GM23338 (cell line): ENCODE measurements around the gene SMG6. TPM values are rescaled to one million over a fixed set of nuclear protein-coding genes. Genes with fewer than 3 reads are reported as not detected.

Source experiments
- ATAC-seq: fragments of 200-7000 bp; cut with Tn5 transposase; 3 replicates; pipeline ENCODE4 v1.9.1; 2020
- DNase-seq: peaks from one replicate; pipeline ENCODE4 v3.0.0-alpha.2; 2015; ENCODE audit warnings: low spot score
- H2AFZ ChIP-seq: fragments of 200-600 bp; sonication (generic); 2 replicates; pipeline ENCODE4 v1.8.0; 2016; ENCODE audit warnings: antibody characterized with exemption, mild to moderate bottlenecking, moderate library complexity
- H3F3A ChIP-seq: fragments of 200-600 bp; sonication (generic); replicated peaks from 2 replicates; pipeline ENCODE4 v1.8.0; 2017; ENCODE audit warnings: antibody characterized with exemption, mixed run types, low read depth
- H3K27ac ChIP-seq: fragments of 200-600 bp; sonication (generic); 2 replicates; pipeline ENCODE4 v1.6.1; 2016; ENCODE audit warnings: low read depth
- H3K27me3 ChIP-seq: fragments of 200-600 bp; sonication (generic); 2 replicates; pipeline ENCODE4 v1.8.0; 2016; ENCODE audit warnings: mild to moderate bottlenecking, mixed run types, moderate library complexity; ENCODE audit not compliant: insufficient read depth
- H3K36me3 ChIP-seq: fragments of 200-600 bp; sonication (generic); 2 replicates; pipeline ENCODE4 v1.8.0; 2016; ENCODE audit warnings: mild to moderate bottlenecking; ENCODE audit not compliant: insufficient read depth
- H3K4me1 ChIP-seq: fragments of 200-600 bp; sonication (generic); 2 replicates; pipeline ENCODE4 v1.8.0; 2016; ENCODE audit warnings: mild to moderate bottlenecking, moderate library complexity; ENCODE audit not compliant: insufficient read depth
- H3K4me2 ChIP-seq: fragments of 200-600 bp; sonication (generic); 2 replicates; pipeline ENCODE4 v1.7.1; 2017; ENCODE audit warnings: mixed run types
- H3K4me3 ChIP-seq: fragments of 200-600 bp; sonication (generic); 2 replicates; pipeline ENCODE4 v1.6.1; 2016; ENCODE audit warnings: mixed run types
- H3K79me2 ChIP-seq: fragments of 200-600 bp; sonication (generic); replicated peaks from 2 replicates; pipeline ENCODE4 v1.8.0; 2017; ENCODE audit warnings: mild to moderate bottlenecking; ENCODE audit not compliant: insufficient read depth
- H3K9me2 ChIP-seq: fragments of 200-600 bp; sonication (generic); 2 replicates; pipeline ENCODE4 v1.8.0; 2017; ENCODE audit not compliant: insufficient read depth
- H4K20me1 ChIP-seq: fragments of 200-600 bp; sonication (generic); replicated peaks from 2 replicates; pipeline ENCODE4 v1.8.0; 2017; ENCODE audit warnings: mild to moderate bottlenecking; ENCODE audit not compliant: insufficient read depth
- H3K27ac Mint-ChIP-seq: 2 replicates; pipeline ENCODE4 v1.8.0; 2020; ENCODE audit warnings: inconsistent platforms, mild to moderate bottlenecking, moderate library complexity, mixed read lengths
- H3K27me3 Mint-ChIP-seq: 3 replicates; pipeline ENCODE4 v1.8.0; 2022; ENCODE audit warnings: low read depth, mild to moderate bottlenecking, moderate library complexity, mixed read lengths, inconsistent platforms; ENCODE audit not compliant: insufficient read depth, poor library complexity
- H3K36me3 Mint-ChIP-seq: 3 replicates; pipeline ENCODE4 v1.8.0; 2021; ENCODE audit warnings: low read depth, mild to moderate bottlenecking, inconsistent platforms, moderate library complexity, mixed read lengths
- H3K4me1 Mint-ChIP-seq: 3 replicates; pipeline ENCODE4 v1.8.0; 2020; ENCODE audit warnings: mild to moderate bottlenecking, inconsistent platforms, mixed read lengths
- H3K4me3 Mint-ChIP-seq: 3 replicates; pipeline ENCODE4 v1.8.0; 2021; ENCODE audit warnings: moderate library complexity, mild to moderate bottlenecking, inconsistent platforms, mixed read lengths
- H3K9me3 Mint-ChIP-seq: 3 replicates; pipeline ENCODE4 v1.8.0; 2020; ENCODE audit warnings: moderate library complexity, mild to moderate bottlenecking, inconsistent platforms, mixed read lengths
- CREB1 ChIP-seq: fragments of 250-450 bp; sonication (Bioruptor Pico); IDR thresholded peaks from 2 replicates; pipeline ENCODE4 v1.5.0; 2020; ENCODE audit warnings: low read depth, mild to moderate bottlenecking, moderate library complexity
- CTCF ChIP-seq, 2 experiments: fragments of 200-600 bp in 1 of 2; sonication (generic) in 1 of 2; conservative IDR thresholded peaks; 2 replicates each; pipeline versions ENCODE4 v1.5.1 to v1.6.1; 2016 to 2017; ENCODE audit warnings: antibody characterized with exemption in 2 of 2, low read depth in 2 of 2, mild to moderate bottlenecking in 2 of 2, moderate library complexity in 1 of 2
- ETS1 ChIP-seq: IDR thresholded peaks from 2 replicates; pipeline ENCODE4 v1.6.1; 2016; ENCODE audit warnings: antibody characterized with exemption
- EZH2 ChIP-seq: fragments of 200-600 bp; sonication (generic); IDR thresholded peaks from one replicate; pipeline ENCODE4 v1.8.0; 2017; ENCODE audit warnings: antibody characterized with exemption, mild to moderate bottlenecking, low read depth; ENCODE audit not compliant: unreplicated experiment
- JUNB ChIP-seq: IDR thresholded peaks from one replicate; pipeline ENCODE4 v1.6.1; 2016; ENCODE audit warnings: antibody characterized with exemption; ENCODE audit not compliant: unreplicated experiment
- POLR2AphosphoS5 ChIP-seq: IDR thresholded peaks from 2 replicates; pipeline ENCODE4 v1.6.1; 2016; ENCODE audit warnings: antibody characterized with exemption, low read depth
- REST ChIP-seq: IDR thresholded peaks from one replicate; pipeline ENCODE4 v1.6.1; 2018; ENCODE audit warnings: antibody characterized with exemption; ENCODE audit not compliant: unreplicated experiment
- STAT1 ChIP-seq: IDR thresholded peaks from one replicate; pipeline ENCODE4 v1.6.1; 2016; ENCODE audit warnings: antibody characterized with exemption; ENCODE audit not compliant: unreplicated experiment
- ZNF114 ChIP-seq: fragments of 250-450 bp; sonication (Bioruptor Pico); IDR thresholded peaks from 2 replicates; pipeline ENCODE4 v1.5.0; 2020; ENCODE audit warnings: mild to moderate bottlenecking, moderate library complexity
- ZNF331 ChIP-seq: fragments of 250-450 bp; sonication (Bioruptor Pico); IDR thresholded peaks from 2 replicates; pipeline ENCODE4 v1.5.0; 2020; ENCODE audit warnings: low read depth, mild to moderate bottlenecking, moderate library complexity
- polyA plus RNA-seq: library from polyadenylated mRNA; unstranded; fragments of >200 nt; fragmentation: Nextera tagmentation; extraction: Ambion mirVana; gene quantifications from 2 replicates; pipeline ENCODE4 v1.2.1, GENCODE V29; 2016
- total RNA-seq: library from RNA; depleted of rRNA; stranded (reverse); fragments of >200 nt; shearing (Covaris generic); gene quantifications from 2 replicates; pipeline ENCODE4 v1.2.3, GENCODE V29; 2014

SMG6 gene
- total and polyA plus RNA-seq, 2 experiments from 2014 or later: 10.4 to 43.1 TPM

GRCh38 chr17:2156666-2157065 lies 146.9 kb downstream of the SMG6 start (continued):
- TF ChIP-seq REST (no peak), ETS1 (no peak), POLR2AphosphoS5 (no peak), CREB1 (CRISPR knock-in tag) (no peak), ZNF331 (CRISPR knock-in tag) (no peak), STAT1 (no peak), ZNF114 (no peak)

GRCh38 chr17:2155573-2155972 lies 148.0 kb downstream of the SMG6 start:
- no peaks in the 10 kb centered on the region for H3F3A ChIP-seq
- TF ChIP-seq ETS1: no peak
- H3K9me2 ChIP-seq: no peaks in the 10 kb centered on the region
- H3K36me3 ChIP-seq: no peaks in the 10 kb centered on the region; the same call in 1 of the 2 replicates
- no peaks in the 10 kb centered on the region for H3K79me2 ChIP-seq
- no peaks in the 10 kb centered on the region for H3K27me3 ChIP-seq
- H3K9me3 Mint-ChIP-seq: no peaks in the 10 kb centered on the region
- H2AFZ ChIP-seq: no peak overlapping the region
- no peak overlapping the region for H3K4me3 Mint-ChIP-seq
- no peaks in the 10 kb centered on the region for H4K20me1 ChIP-seq
- H3K4me1 Mint-ChIP-seq: no peaks in the 10 kb centered on the region
- ATAC-seq (no peak), DNase-seq (no peak)
- no peak overlapping the region for H3K27ac ChIP-seq
- no peak overlapping the region for H3K27ac Mint-ChIP-seq
- no peaks in the 10 kb centered on the region for H3K4me1 ChIP-seq
- no peak overlapping the region for H3K4me2 ChIP-seq
- no peak overlapping the region for H3K4me3 ChIP-seq
- 0 out of 3 replicates have a peak, but pooled peaks cover 3% of the 10 kb centered on the region for H3K36me3 Mint-ChIP-seq
- peaks cover 5% of the 10 kb centered on the region for H3K27me3 Mint-ChIP-seq

- Histone ChIP-seq H3K36me3 (no peaks in the 10 kb centered on the region; the same call in none of the 2 replicates), H3K27me3 (no peaks in the 10 kb centered on the region), H3K79me2 (no peaks in the 10 kb centered on the region), H3K27ac (no peak overlapping the region), H3K9me2 (no peaks in the 10 kb centered on the region), H4K20me1 (no peaks in the 10 kb centered on the region), H3K4me3 (no peak overlapping the region), H3K4me2 (no peak overlapping the region), H3K4me1 (no peaks in the 10 kb centered on the region), H2AFZ (no peak overlapping the region), H3F3A (no peaks in the 10 kb centered on the region)
- no peak overlapping the region for H3K27ac Mint-ChIP-seq
- no peak for ATAC-seq
- DNase-seq: no peak
- no peaks in the 10 kb centered on the region for H3K27me3 Mint-ChIP-seq
- no peak for TF ChIP-seq EZH2
- no peak for TF ChIP-seq JUNB
- no peak for TF ChIP-seq CREB1 (CRISPR knock-in tag)
- no peak for TF ChIP-seq CTCF (conservative IDR thresholded peaks at IDR 0.05; ENCODE audit: low read depth in 2 of 2)
- TF ChIP-seq STAT1: no peak
- TF ChIP-seq POLR2AphosphoS5: no peak
- H3K4me3 Mint-ChIP-seq: no peak overlapping the region
- H3K4me1 Mint-ChIP-seq: no peaks in the 10 kb centered on the region
- H3K9me3 Mint-ChIP-seq: no peaks in the 10 kb centered on the region
- H3K36me3 Mint-ChIP-seq: peaks cover 5% of the 10 kb centered on the region; the same call in 1 of the 3 replicates
Measured at GRCh38 chr17:2151358-2152033, 152.1 kb downstream of the SMG6 start.
